ENCODE data around the gene CYSRT1.

Gene CYSRT1

GRCh38 chr9:137191245-137191644, 33.7 kb upstream of the CYSRT1 start:
- DNase-seq (ENCODE audit: low spot score), result no peak
- no peak for TF ChIP-seq CTCF (IDR thresholded peaks at IDR 0.05; ENCODE audit: poor library complexity, severe bottlenecking)
- Histone ChIP-seq H3K27me3 (ENCODE audit: insufficient read depth, poor library complexity, severe bottlenecking) (no peaks in the 10 kb centered on the region), H3K4me1 (ENCODE audit: insufficient read depth, poor library complexity, severe bottlenecking) (peaks cover 15% of the 10 kb centered on the region), H3K9me3 (ENCODE audit: severe bottlenecking) (no peaks in the 10 kb centered on the region), H3K27ac (ENCODE audit: poor library complexity, severe bottlenecking) (no peak overlapping the region), H3K4me3 (ENCODE audit: severe bottlenecking) (no peak overlapping the region), H3K36me3 (ENCODE audit: low read depth) (peaks cover 20% of the 10 kb centered on the region)
- ATAC-seq (ENCODE audit: low read depth), result no peak

DNA sequence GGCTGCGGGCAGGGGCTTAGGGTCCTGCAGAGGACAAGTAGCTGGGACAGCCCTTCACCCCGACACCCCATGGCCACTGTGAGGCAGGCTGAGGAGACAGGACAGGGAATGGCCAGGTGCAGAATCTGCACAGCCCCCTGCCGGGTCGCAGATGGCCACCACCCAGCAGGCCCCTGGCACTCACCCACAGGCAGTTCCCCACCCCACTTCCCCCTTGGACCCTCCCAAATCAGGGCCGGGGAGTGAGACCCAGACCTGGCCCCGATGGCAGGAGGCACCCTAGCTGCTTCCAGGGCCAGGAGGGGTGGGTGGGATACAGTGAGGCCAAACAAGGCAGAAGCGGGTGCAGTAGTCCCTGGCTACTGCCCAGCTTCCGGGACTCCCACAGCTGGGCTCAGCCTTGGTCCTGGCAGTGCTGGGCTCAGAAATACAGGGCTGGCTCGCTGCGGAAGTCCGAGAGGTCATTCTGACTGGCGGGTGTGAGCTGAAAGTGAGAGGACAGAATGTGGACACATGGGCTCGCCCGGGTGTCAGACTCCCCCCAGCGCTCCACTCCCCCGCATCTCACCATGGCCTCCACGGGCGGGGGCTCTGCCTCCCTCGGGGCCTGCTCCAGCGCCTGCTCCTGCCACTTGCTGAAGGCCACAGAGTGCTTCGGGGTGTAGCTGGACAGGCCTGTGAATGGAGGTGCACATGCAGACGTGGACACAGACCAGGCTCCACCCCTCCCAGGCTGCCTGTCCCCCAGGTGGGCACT, 33.1 kb upstream of the CYSRT1 start:
- no peaks in the 10 kb centered on the region for H3K27me3 ChIP-seq (ENCODE audit: insufficient read depth, poor library complexity, severe bottlenecking)
- H3K9me3 ChIP-seq (ENCODE audit: severe bottlenecking), result no peaks in the 10 kb centered on the region
- H3K4me3 ChIP-seq (ENCODE audit: severe bottlenecking), result no peak overlapping the region
- TF ChIP-seq CTCF (IDR thresholded peaks at IDR 0.05; ENCODE audit: poor library complexity, severe bottlenecking), result no peak
- H3K36me3 ChIP-seq (ENCODE audit: low read depth), result peaks cover 18% of the 10 kb centered on the region
- no peak for DNase-seq (ENCODE audit: low spot score)
- H3K27ac ChIP-seq (ENCODE audit: poor library complexity, severe bottlenecking), result no peak overlapping the region
- H3K4me1 ChIP-seq (ENCODE audit: insufficient read depth, poor library complexity, severe bottlenecking), result peaks cover 15% of the 10 kb centered on the region
- no peak for ATAC-seq (ENCODE audit: low read depth)

DNA sequence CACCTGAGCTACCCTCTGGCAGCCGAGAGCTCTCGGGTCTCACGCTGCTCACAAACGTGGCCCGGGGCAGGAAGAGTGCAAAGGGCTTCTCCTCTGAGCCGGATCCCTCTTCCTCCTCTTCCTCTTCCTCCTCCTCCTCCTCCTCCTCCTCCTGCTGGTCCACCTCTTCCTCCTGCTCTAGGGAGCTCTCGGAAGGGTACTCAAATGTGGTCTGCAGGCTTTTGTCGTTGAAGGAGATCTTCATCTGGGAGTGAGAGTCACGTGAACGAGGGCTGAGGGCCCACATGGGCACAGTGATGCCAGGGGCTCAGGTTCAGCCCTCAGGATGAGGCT, 32.6 kb upstream of the CYSRT1 start:
- no peak for TF ChIP-seq CTCF (IDR thresholded peaks at IDR 0.05; ENCODE audit: poor library complexity, severe bottlenecking)
- Histone ChIP-seq H3K27ac (ENCODE audit: poor library complexity, severe bottlenecking) (no peak overlapping the region), H3K4me3 (ENCODE audit: severe bottlenecking) (no peak overlapping the region), H3K4me1 (ENCODE audit: insufficient read depth, poor library complexity, severe bottlenecking) (peaks cover 11% of the 10 kb centered on the region), H3K9me3 (ENCODE audit: severe bottlenecking) (no peaks in the 10 kb centered on the region), H3K36me3 (ENCODE audit: low read depth) (peaks cover 12% of the 10 kb centered on the region), H3K27me3 (ENCODE audit: insufficient read depth, poor library complexity, severe bottlenecking) (no peaks in the 10 kb centered on the region)
- no peak for ATAC-seq (ENCODE audit: low read depth)
- DNase-seq (ENCODE audit: low spot score), result no peak

DNA sequence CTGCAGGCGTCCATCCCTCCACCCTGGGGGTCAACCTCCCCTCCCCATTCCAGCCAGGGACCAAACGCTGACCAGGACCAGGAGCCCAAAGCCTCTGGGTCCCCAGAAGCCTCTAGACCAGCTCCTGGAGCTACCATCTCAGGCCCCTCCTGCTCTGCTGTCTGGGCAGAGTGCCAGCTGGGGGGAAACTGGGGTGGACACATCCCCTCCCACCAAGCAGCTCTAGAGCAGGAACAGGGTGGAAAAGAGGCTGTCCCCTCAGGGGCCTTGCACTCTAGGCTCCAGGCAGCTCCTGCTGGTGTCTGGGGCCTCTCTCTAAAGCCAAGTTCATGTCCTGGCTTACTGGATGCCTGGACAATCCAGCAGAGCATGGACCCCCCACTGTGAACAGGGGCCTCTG, 32.1 kb upstream of the CYSRT1 start:
- DNase-seq (ENCODE audit: low spot score) (no peak), ATAC-seq (ENCODE audit: low read depth) (no peak)
- H3K9me3 ChIP-seq (ENCODE audit: severe bottlenecking), result no peaks in the 10 kb centered on the region
- TF ChIP-seq CTCF (IDR thresholded peaks at IDR 0.05; ENCODE audit: poor library complexity, severe bottlenecking), result no peak
- H3K27me3 ChIP-seq (ENCODE audit: insufficient read depth, poor library complexity, severe bottlenecking), result no peaks in the 10 kb centered on the region
- peaks cover 11% of the 10 kb centered on the region for H3K4me1 ChIP-seq (ENCODE audit: insufficient read depth, poor library complexity, severe bottlenecking)
- H3K27ac ChIP-seq (ENCODE audit: poor library complexity, severe bottlenecking), result no peak overlapping the region
- H3K36me3 ChIP-seq (ENCODE audit: low read depth), result peaks cover 11% of the 10 kb centered on the region; the same call in 1 of the 2 replicates
- no peak overlapping the region for H3K4me3 ChIP-seq (ENCODE audit: severe bottlenecking)

GRCh38 chr9:137193771-137194170, 31.2 kb upstream of the CYSRT1 start:
- no peak for ATAC-seq (ENCODE audit: low read depth)

More at GRCh38 chr9:137193771-137194170, 31.2 kb upstream of the CYSRT1 start:
- H3K27ac ChIP-seq (ENCODE audit: poor library complexity, severe bottlenecking), result no peak overlapping the region
- TF ChIP-seq CTCF (IDR thresholded peaks at IDR 0.05; ENCODE audit: poor library complexity, severe bottlenecking), result no peak
- H3K4me1 ChIP-seq (ENCODE audit: insufficient read depth, poor library complexity, severe bottlenecking), result peaks cover 18% of the 10 kb centered on the region
- peaks cover 11% of the 10 kb centered on the region; the same call in 1 of the 2 replicates for H3K36me3 ChIP-seq (ENCODE audit: low read depth)
- no peak for DNase-seq (ENCODE audit: low spot score)
- no peak overlapping the region for H3K4me3 ChIP-seq (ENCODE audit: severe bottlenecking)
- H3K27me3 ChIP-seq (ENCODE audit: insufficient read depth, poor library complexity, severe bottlenecking), result no peaks in the 10 kb centered on the region
- H3K9me3 ChIP-seq (ENCODE audit: severe bottlenecking), result no peaks in the 10 kb centered on the region
